Vagina (tissue), 2 donors: ENCODE data around the gene COL23A1. TPM values are rescaled to one million over a fixed set of nuclear protein-coding genes. Genes with fewer than 3 reads are reported as not detected.

Experiments
- DNase-seq, 2 donors: peaks; one replicate each; pipeline ENCODE4 v3.0.0-alpha.2; 2017; ENCODE audit errors: extremely low spot score in 2 of 2
- H3K27ac ChIP-seq: fragments of 200-600 bp; sonication (generic); one replicate; pipeline ENCODE4 v1.5.1; 2019
- H3K27me3 ChIP-seq: fragments of 200-600 bp; sonication (generic); one replicate; pipeline ENCODE4 v1.5.1; 2019
- H3K36me3 ChIP-seq, 2 donors: fragments of 200-600 bp; sonication (generic); one replicate each; pipeline ENCODE4 v1.5.1; 2017 to 2019
- H3K4me1 ChIP-seq: fragments of 200-600 bp; sonication (generic); one replicate; pipeline ENCODE4 v1.5.1; 2019
- H3K4me3 ChIP-seq, 2 donors: fragments of 200-600 bp; sonication (generic); 1 replicate in 1 of 2; 2 replicates in 1 of 2; pipeline ENCODE4 v1.5.1; 2016 to 2019
- H3K9me3 ChIP-seq: fragments of 200-600 bp; sonication (generic); one replicate; pipeline ENCODE4 v1.5.1; 2019
- POLR2A ChIP-seq, 2 donors: fragments of 450-650 bp; IDR thresholded peaks; one replicate each; pipeline ENCODE4 v1.6.1; 2017; ENCODE audit warnings: antibody characterized with exemption in 2 of 2, mild to moderate bottlenecking in 2 of 2, moderate library complexity in 2 of 2
- POLR2AphosphoS5 ChIP-seq, 2 donors: sonication (generic); formaldehyde crosslinking; IDR thresholded peaks; one replicate each; pipeline ENCODE4 v1.9.0; 2017; ENCODE audit warnings: antibody characterized with exemption in 2 of 2, mild to moderate bottlenecking in 2 of 2, low read depth in 1 of 2; ENCODE audit not compliant: insufficient read depth in 1 of 2
- intact Hi-C: fragments of 100-400 bp; cut with DNase I; formaldehyde crosslinking; loops from one replicate; pipeline ENCODE4 v1.15.1; 2023
- total RNA-seq: library from RNA; depleted of rRNA; stranded (reverse); fragments of >200 nt; gene quantifications from one replicate; pipeline ENCODE4 v1.2.3, GENCODE V29; 2016
- TF ChIP-seq, protein P1 (sequence below), 3 experiments: fragments of 450-650 bp in 2 of 3; fragments of 200-600 bp in 1 of 3; sonication (generic) in 1 of 3; IDR thresholded peaks; one replicate each; pipeline ENCODE4 v1.5.1; 2017 to 2019; ENCODE audit warnings: antibody characterized with exemption in 3 of 3, mild to moderate bottlenecking in 2 of 3, moderate library complexity in 2 of 3

COL23A1 gene
- total RNA-seq, 1 donor from 2014 or later = 3.7 TPM

DNA sequence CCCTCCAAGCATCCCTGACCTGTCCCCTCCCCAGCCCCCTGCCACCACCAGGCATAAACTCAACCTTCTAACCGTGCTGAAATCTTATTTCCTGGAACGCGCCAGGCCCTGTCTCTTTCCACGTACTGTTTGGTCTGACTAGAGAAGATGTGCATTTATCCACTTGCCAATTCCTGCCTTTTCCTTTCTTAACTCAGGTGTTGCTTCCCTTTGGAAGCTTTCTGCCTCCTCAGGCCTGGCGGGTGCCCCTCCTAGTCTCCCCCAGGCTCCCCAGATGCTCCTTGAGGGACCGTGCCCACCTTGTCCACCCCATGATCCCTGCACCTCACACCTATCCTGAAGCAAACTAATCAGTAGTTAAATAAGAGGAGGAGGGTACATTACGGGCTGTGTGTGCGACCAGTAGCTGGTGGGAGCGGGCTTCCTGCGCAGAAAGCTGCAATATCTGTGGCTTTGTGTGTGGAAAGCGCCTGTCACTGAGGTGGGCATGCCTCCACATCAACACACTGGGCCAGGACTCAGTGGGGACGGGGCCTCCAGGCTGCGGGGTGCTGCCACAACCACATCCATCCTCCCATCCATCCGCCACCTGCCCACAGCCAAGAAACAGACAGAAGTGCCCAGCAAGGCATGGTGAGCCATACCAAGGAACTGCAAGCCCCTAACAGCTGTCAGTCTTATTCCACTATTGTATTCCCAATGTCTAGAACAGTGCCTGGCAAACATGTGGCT is 73.5 kb downstream of the COL23A1 start:
- H3K4me3 ChIP-seq = no peak overlapping the region
- no peaks in the 10 kb centered on the region for H3K27me3 ChIP-seq
- intact Hi-C loops = no loop called here
- TF ChIP-seq, protein P1, sequence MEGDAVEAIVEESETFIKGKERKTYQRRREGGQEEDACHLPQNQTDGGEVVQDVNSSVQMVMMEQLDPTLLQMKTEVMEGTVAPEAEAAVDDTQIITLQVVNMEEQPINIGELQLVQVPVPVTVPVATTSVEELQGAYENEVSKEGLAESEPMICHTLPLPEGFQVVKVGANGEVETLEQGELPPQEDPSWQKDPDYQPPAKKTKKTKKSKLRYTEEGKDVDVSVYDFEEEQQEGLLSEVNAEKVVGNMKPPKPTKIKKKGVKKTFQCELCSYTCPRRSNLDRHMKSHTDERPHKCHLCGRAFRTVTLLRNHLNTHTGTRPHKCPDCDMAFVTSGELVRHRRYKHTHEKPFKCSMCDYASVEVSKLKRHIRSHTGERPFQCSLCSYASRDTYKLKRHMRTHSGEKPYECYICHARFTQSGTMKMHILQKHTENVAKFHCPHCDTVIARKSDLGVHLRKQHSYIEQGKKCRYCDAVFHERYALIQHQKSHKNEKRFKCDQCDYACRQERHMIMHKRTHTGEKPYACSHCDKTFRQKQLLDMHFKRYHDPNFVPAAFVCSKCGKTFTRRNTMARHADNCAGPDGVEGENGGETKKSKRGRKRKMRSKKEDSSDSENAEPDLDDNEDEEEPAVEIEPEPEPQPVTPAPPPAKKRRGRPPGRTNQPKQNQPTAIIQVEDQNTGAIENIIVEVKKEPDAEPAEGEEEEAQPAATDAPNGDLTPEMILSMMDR (IDR thresholded peaks at IDR 0.05) = no peak
- TF ChIP-seq POLR2AphosphoS5 (IDR thresholded peaks at IDR 0.05; ENCODE audit: insufficient read depth in 1 of 2, low read depth in 1 of 2) (no peak), POLR2A (IDR thresholded peaks at IDR 0.05) (no peak)
- no peak overlapping the region for H3K27ac ChIP-seq
- no peaks in the 10 kb centered on the region for H3K9me3 ChIP-seq
- DNase-seq = no peak
- H3K36me3 ChIP-seq = no peaks in the 10 kb centered on the region
- no peaks in the 10 kb centered on the region for H3K4me1 ChIP-seq

DNA sequence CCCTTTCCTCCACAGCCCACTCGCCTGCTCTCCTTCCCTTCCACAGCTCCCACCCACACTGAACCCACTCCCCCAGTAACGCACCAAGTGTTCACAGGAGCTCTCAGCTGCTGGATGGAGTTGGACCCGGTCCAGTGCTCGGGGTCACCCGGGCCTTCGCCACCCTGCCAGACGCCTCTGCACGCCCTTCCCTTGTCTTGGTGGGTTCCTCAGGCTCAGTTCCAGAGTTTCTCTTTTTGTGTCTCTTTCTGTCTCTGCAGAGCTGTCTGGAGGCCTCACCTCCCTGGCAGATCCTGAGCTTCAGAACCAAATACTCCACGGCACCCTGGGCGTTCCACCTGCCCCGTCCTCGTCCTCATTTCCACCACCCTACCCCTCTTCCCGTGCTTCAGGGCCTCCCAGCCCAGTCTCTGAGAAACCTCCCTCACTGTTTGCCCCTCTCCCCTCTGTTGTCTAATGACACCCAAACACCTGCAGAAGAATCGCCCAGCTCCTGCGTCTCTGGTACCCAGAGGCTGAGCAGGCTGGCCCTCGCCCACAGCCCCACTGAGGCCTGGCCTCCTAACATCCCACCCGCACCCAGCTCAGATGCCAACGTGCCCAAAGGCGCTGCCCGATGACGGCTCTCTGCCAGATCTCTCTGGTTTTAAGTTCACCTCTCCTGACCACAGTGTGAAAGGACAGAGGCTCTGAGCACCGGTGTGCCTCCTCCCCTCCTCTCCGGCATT is 74.3 kb downstream of the COL23A1 start:
- no peak for DNase-seq
- intact Hi-C loops = no loop called here
- H3K27me3 ChIP-seq = no peaks in the 10 kb centered on the region
- H3K36me3 ChIP-seq = no peaks in the 10 kb centered on the region
- TF ChIP-seq POLR2A (IDR thresholded peaks at IDR 0.05) (no peak), POLR2AphosphoS5 (IDR thresholded peaks at IDR 0.05; ENCODE audit: insufficient read depth in 1 of 2, low read depth in 1 of 2) (no peak)
- TF ChIP-seq, protein P1 (IDR thresholded peaks at IDR 0.05) = no peak
- H3K4me3 ChIP-seq = no peak overlapping the region
- H3K9me3 ChIP-seq = no peaks in the 10 kb centered on the region
- H3K27ac ChIP-seq = no peak overlapping the region
- no peaks in the 10 kb centered on the region for H3K4me1 ChIP-seq

DNA sequence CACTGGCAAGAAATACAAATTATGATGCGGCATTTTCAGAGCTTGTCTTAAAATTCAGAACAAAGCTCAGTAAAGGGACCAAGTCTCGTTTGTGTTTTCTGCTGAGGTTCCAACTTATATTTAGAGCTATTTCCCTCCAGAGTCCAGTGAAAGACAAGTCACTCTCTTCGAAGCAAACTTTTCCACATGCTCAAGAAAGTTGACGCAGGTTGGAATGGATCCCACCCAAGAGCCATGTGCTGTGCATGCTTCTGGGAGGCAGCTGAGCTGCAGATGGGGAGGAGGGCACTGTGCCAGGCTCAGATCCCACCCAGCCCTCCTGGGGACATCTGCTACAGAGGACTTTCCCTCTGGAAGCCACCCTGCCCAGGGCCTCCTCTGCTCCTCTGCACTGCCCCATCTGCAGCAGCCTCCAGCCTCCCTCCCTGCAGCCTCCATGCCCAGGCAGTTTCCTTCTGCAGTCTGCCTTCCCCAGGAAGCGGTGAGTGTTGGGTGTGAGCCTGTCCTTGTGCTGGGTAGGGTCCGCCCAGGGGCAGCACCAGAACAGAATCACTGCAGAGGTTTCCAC is 75.3 kb downstream of the COL23A1 start:
- Histone ChIP-seq H3K27me3 (no peaks in the 10 kb centered on the region), H3K36me3 (no peaks in the 10 kb centered on the region), H3K27ac (no peak overlapping the region), H3K4me3 (no peak overlapping the region), H3K4me1 (no peaks in the 10 kb centered on the region), H3K9me3 (no peaks in the 10 kb centered on the region)
- DNase-seq = no peak
- TF ChIP-seq, protein P1 (IDR thresholded peaks at IDR 0.05) = no peak
- TF ChIP-seq POLR2A (IDR thresholded peaks at IDR 0.05) = no peak
- TF ChIP-seq POLR2AphosphoS5 (IDR thresholded peaks at IDR 0.05; ENCODE audit: insufficient read depth in 1 of 2, low read depth in 1 of 2) = no peak
- intact Hi-C loops = no loop called here

DNA sequence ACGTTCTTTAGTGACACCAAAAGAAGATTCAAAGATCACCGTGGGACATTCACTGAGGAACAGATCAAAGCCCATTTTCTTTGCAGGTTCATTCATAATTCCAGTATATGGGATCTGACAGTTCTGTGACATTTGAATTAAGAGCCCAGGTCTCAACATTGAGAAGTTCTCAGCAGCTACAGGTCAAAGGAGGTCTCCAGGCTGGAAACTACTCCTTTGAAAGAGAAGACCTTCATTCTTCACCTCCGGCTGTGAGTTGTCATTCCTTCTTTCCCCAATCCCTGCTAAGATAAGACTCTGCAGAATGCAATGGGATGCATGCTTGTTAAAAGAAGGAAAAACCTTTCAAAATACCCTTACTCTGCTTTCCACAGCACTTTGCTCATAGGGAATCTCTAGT is 79.0 kb downstream of the COL23A1 start:
- Histone ChIP-seq H3K4me3 (no peak overlapping the region), H3K4me1 (no peaks in the 10 kb centered on the region), H3K9me3 (no peaks in the 10 kb centered on the region), H3K27me3 (no peaks in the 10 kb centered on the region), H3K36me3 (no peaks in the 10 kb centered on the region), H3K27ac (no peak overlapping the region)
- intact Hi-C loops = no loop called here
- TF ChIP-seq, protein P1 (IDR thresholded peaks at IDR 0.05) = no peak
- TF ChIP-seq POLR2A (IDR thresholded peaks at IDR 0.05) = no peak
- TF ChIP-seq POLR2AphosphoS5 (IDR thresholded peaks at IDR 0.05; ENCODE audit: insufficient read depth in 1 of 2, low read depth in 1 of 2) = no peak
- DNase-seq = no peak
